H1 (cell line): ENCODE measurements around the gene KLHL30. TPM values are rescaled to one million over a fixed set of nuclear protein-coding genes. Genes with fewer than 3 reads are reported as not detected.

Source experiments
- BCL11A ChIP-seq, 2 experiments: IDR thresholded peaks; one replicate each; pipeline ENCODE4 v1.6.1; 2011; ENCODE audit warnings: low read depth in 2 of 2, low read length in 2 of 2, mild to moderate bottlenecking in 2 of 2
- TBP ChIP-seq: IDR thresholded peaks from 2 replicates; pipeline ENCODE4 v1.6.1; 2011; ENCODE audit warnings: low read depth, low read length, improper control_type of control experiment
- polyA plus RNA-seq, 7 experiments: library from polyadenylated mRNA; depleted of rRNA in 3 of 7; stranded (reverse) in 5 of 7; unstranded in 2 of 7; fragments of >200 nt in 5 of 7; fragments of 200-250 nt in 2 of 7; gene quantifications; 1 replicate in 5 of 7; 2 replicates in 1 of 7; 4 replicates in 1 of 7; pipeline versions ENCODE4 v1.2.1 to v1.2.3, GENCODE V29; 2011 to 2013; ENCODE audit warnings: missing spikeins in 2 of 7, mixed read lengths in 2 of 7
- total RNA-seq: library from RNA; stranded (reverse); fragmentation: NEBNext Ultra II Directional; extraction: Animal tissue kit (Norgen Biotek cat#: 25700); gene quantifications from 2 replicates; pipeline ENCODE4 v1.2.1, GENCODE V29; 2021
- TF ChIP-seq, protein P1 (sequence below), 3 experiments: IDR thresholded peaks; 1 replicate in 2 of 3; 2 replicates in 1 of 3; pipeline versions ENCODE4 v1.5.1 to v1.6.1; 2011; ENCODE audit warnings: low read length in 3 of 3, mild to moderate bottlenecking in 3 of 3, inconsistent platforms in 2 of 3, low read depth in 1 of 3, moderate library complexity in 1 of 3; ENCODE audit not compliant: insufficient read depth in 1 of 3; ENCODE audit errors: control extremely low read depth in 1 of 3

KLHL30 gene
- total and polyA plus RNA-seq, 2 of the 8 experiments (the other 6 are each of a cell fraction or from before 2014, with no cell fraction given): not detected

DNA sequence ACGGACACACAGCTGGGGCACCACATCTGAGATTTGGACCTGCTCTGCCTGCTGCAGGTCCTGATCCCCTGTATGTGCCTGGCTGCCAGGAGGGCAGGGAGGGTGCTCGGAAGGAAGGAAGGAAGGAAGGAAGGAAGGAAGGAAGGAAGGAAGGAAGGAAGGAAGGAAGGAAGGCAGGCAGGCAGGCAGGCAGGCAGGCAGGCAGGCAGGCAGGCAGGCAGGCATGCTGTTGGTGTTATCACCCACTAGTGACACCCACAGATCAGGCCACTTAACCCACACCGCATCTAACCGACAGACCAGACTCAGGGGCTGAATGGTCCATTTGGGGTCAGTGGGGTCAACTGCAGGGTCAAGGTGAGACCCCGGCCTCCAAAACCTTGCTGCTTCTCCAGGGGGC lies 5.8 kb downstream of the KLHL30 start (continued):
- TF ChIP-seq, protein P1, sequence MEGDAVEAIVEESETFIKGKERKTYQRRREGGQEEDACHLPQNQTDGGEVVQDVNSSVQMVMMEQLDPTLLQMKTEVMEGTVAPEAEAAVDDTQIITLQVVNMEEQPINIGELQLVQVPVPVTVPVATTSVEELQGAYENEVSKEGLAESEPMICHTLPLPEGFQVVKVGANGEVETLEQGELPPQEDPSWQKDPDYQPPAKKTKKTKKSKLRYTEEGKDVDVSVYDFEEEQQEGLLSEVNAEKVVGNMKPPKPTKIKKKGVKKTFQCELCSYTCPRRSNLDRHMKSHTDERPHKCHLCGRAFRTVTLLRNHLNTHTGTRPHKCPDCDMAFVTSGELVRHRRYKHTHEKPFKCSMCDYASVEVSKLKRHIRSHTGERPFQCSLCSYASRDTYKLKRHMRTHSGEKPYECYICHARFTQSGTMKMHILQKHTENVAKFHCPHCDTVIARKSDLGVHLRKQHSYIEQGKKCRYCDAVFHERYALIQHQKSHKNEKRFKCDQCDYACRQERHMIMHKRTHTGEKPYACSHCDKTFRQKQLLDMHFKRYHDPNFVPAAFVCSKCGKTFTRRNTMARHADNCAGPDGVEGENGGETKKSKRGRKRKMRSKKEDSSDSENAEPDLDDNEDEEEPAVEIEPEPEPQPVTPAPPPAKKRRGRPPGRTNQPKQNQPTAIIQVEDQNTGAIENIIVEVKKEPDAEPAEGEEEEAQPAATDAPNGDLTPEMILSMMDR (IDR thresholded peaks at IDR 0.05; ENCODE audit: control extremely low read depth in 1 of 3, insufficient read depth in 1 of 3, low read depth in 1 of 3, low read length in 3 of 3): no peak
- TF ChIP-seq TBP (no peak), BCL11A (IDR thresholded peaks at IDR 0.05; ENCODE audit: low read depth in 2 of 2, low read length in 2 of 2) (no peak)
